ENCODE measurements around the gene LGALS12. TPM values are rescaled to one million over a fixed set of nuclear protein-coding genes. Genes with fewer than 3 reads are reported as not detected.

LGALS12 gene
- total RNA-seq, 2 experiments from 2014 or later = not detected

GRCh38 chr11:63520606-63521170, 14.8 kb downstream of the LGALS12 start:
- BruUV-seq (replicated peaks) = no TSS peak
- H3K36me3 ChIP-seq (ENCODE audit: insufficient read depth, low read length) = no peaks in the 10 kb centered on the region
- TF ChIP-seq EZH2phosphoT487 (IDR thresholded peaks at IDR 0.05; ENCODE audit: borderline replicate concordance, low read depth, low read length) (no peak), CTCF (conservative IDR thresholded peaks at IDR 0.05; ENCODE audit: low read length) (no peak)
- DNase-seq (ENCODE audit: low spot score) = no peak
- no peaks in the 10 kb centered on the region for H3K9me3 ChIP-seq (ENCODE audit: low read length)
- intact Hi-C loops (cut with micrococcal nuclease; ENCODE audit: unreplicated experiment) = no loop called here
- CTCF ChIA-PET (ENCODE audit: unreplicated experiment) = no interaction called here
- POLR2A ChIA-PET = no interaction called here
- H2AFZ ChIP-seq (ENCODE audit: low read length) = no peak overlapping the region
- H3K9me2 ChIP-seq (ENCODE audit: insufficient read depth, low read length) = no peaks in the 10 kb centered on the region
- H4K20me1 ChIP-seq (ENCODE audit: insufficient read depth, low read length) = no peaks in the 10 kb centered on the region
- H3K4me3 ChIP-seq (ENCODE audit: low read depth, low read length, poor library complexity, severe bottlenecking) = no peak overlapping the region
- no peak overlapping the region for H3K4me2 ChIP-seq (ENCODE audit: low read length)
- no peak overlapping the region for H3K27ac ChIP-seq (ENCODE audit: low read depth, low read length, poor library complexity, severe bottlenecking)
- H3K4me1 ChIP-seq (ENCODE audit: insufficient read depth, low read length, poor library complexity, severe bottlenecking) = no peaks in the 10 kb centered on the region
- H3K79me2 ChIP-seq (ENCODE audit: insufficient read depth, low read depth, low read length) = no peaks in the 10 kb centered on the region

- Histone ChIP-seq H3K27ac (ENCODE audit: low read depth, low read length, poor library complexity, severe bottlenecking) (no peak overlapping the region), H3K9me3 (ENCODE audit: low read length) (no peaks in the 10 kb centered on the region), H3K4me1 (ENCODE audit: insufficient read depth, low read length, poor library complexity, severe bottlenecking) (no peaks in the 10 kb centered on the region), H2AFZ (ENCODE audit: low read length) (no peak overlapping the region), H3K79me2 (ENCODE audit: insufficient read depth, low read depth, low read length) (no peaks in the 10 kb centered on the region), H3K4me2 (ENCODE audit: low read length) (no peak overlapping the region), H3K4me3 (ENCODE audit: low read depth, low read length, poor library complexity, severe bottlenecking) (no peak overlapping the region), H3K9me2 (ENCODE audit: insufficient read depth, low read length) (no peaks in the 10 kb centered on the region), H3K36me3 (ENCODE audit: insufficient read depth, low read length) (no peaks in the 10 kb centered on the region), H4K20me1 (ENCODE audit: insufficient read depth, low read length) (no peaks in the 10 kb centered on the region)
- DNase-seq (ENCODE audit: low spot score) = no peak
- no peak for TF ChIP-seq CTCF (conservative IDR thresholded peaks at IDR 0.05; ENCODE audit: low read length)
- no peak for TF ChIP-seq EZH2phosphoT487 (IDR thresholded peaks at IDR 0.05; ENCODE audit: borderline replicate concordance, low read depth, low read length)
- POLR2A ChIA-PET = no interaction called here
- intact Hi-C loops (cut with micrococcal nuclease; ENCODE audit: unreplicated experiment) = no loop called here
- no TSS peak for BruUV-seq (replicated peaks)
- CTCF ChIA-PET (ENCODE audit: unreplicated experiment) = no interaction called here
Observed at GRCh38 chr11:63521896-63522295, 16.0 kb downstream of the LGALS12 start.

- H3K27ac ChIP-seq (ENCODE audit: low read depth, low read length, poor library complexity, severe bottlenecking) = no peak overlapping the region
- H2AFZ ChIP-seq (ENCODE audit: low read length) = no peak overlapping the region
- no peak for TF ChIP-seq CTCF (conservative IDR thresholded peaks at IDR 0.05; ENCODE audit: low read length)
- no TSS peak for BruUV-seq (replicated peaks)
- H3K4me2 ChIP-seq (ENCODE audit: low read length) = no peak overlapping the region
- H3K36me3 ChIP-seq (ENCODE audit: insufficient read depth, low read length) = no peaks in the 10 kb centered on the region
- ChIA-PET POLR2A (no interaction called here), CTCF (ENCODE audit: unreplicated experiment) (no interaction called here)
- no peaks in the 10 kb centered on the region for H3K9me2 ChIP-seq (ENCODE audit: insufficient read depth, low read length)
- intact Hi-C loops (cut with micrococcal nuclease; ENCODE audit: unreplicated experiment) = no loop called here
- no peaks in the 10 kb centered on the region for H4K20me1 ChIP-seq (ENCODE audit: insufficient read depth, low read length)
- H3K4me1 ChIP-seq (ENCODE audit: insufficient read depth, low read length, poor library complexity, severe bottlenecking) = no peaks in the 10 kb centered on the region
- no peaks in the 10 kb centered on the region for H3K79me2 ChIP-seq (ENCODE audit: insufficient read depth, low read depth, low read length)
- no peak overlapping the region for H3K4me3 ChIP-seq (ENCODE audit: low read depth, low read length, poor library complexity, severe bottlenecking)
- no peaks in the 10 kb centered on the region for H3K9me3 ChIP-seq (ENCODE audit: low read length)
- DNase-seq (ENCODE audit: low spot score) = no peak
Observed at GRCh38 chr11:63523151-63523550, 17.3 kb downstream of the LGALS12 start.

All from OCI-LY7 (cell line).